Endothelial cell (in vitro differentiated cells): ENCODE results near the gene CHST11. TPM values are rescaled to one million over a fixed set of nuclear protein-coding genes. Genes with fewer than 3 reads are reported as not detected.
A peak's percentile ranks its signal among the peaks of the same experiment; 100 is the strongest.

ENCODE experiments used
- DNase-seq: peaks from one replicate; pipeline ENCODE4 v3.0.0; 2021; ENCODE audit warnings: low spot score
- H3K27ac Mint-ChIP-seq: one replicate; pipeline ENCODE4 v1.8.0; 2021; ENCODE audit warnings: mixed read lengths, inconsistent platforms; ENCODE audit not compliant: unreplicated experiment
- H3K27me3 Mint-ChIP-seq: one replicate; pipeline ENCODE4 v1.8.0; 2021; ENCODE audit warnings: mild to moderate bottlenecking, moderate library complexity, mixed read lengths, inconsistent platforms; ENCODE audit not compliant: unreplicated experiment
- H3K36me3 Mint-ChIP-seq: one replicate; pipeline ENCODE4 v1.8.0; 2021; ENCODE audit warnings: mild to moderate bottlenecking, low read depth, mixed read lengths, inconsistent platforms; ENCODE audit not compliant: unreplicated experiment
- H3K4me1 Mint-ChIP-seq: one replicate; pipeline ENCODE4 v1.8.0; 2021; ENCODE audit warnings: mild to moderate bottlenecking, mixed read lengths, inconsistent platforms; ENCODE audit not compliant: unreplicated experiment
- H3K4me3 Mint-ChIP-seq: one replicate; pipeline ENCODE4 v1.8.0; 2021; ENCODE audit warnings: mild to moderate bottlenecking, mixed read lengths, inconsistent platforms; ENCODE audit not compliant: unreplicated experiment
- H3K9me3 Mint-ChIP-seq: one replicate; pipeline ENCODE4 v1.8.0; 2021; ENCODE audit warnings: mixed read lengths, inconsistent platforms; ENCODE audit not compliant: unreplicated experiment
- CTCF ChIP-seq: fragments of 200-600 bp; sonication (generic); IDR thresholded peaks from one replicate; pipeline ENCODE4 v1.5.0; 2021; ENCODE audit warnings: antibody characterized with exemption; ENCODE audit not compliant: unreplicated experiment
- long read RNA-seq: library from polyadenylated mRNA; unstranded; transcript quantifications from one replicate; pipeline ENCODE4 v2.0.0, GENCODE V29; 2020; ENCODE audit not compliant: unreplicated experiment
- total RNA-seq: library from RNA; stranded (reverse); fragmentation: NEBNext Ultra II Directional; extraction: Animal tissue kit (Norgen Biotek cat#: 25700); gene quantifications from one replicate; pipeline ENCODE4 v1.2.1, GENCODE V29; 2021; ENCODE audit not compliant: unreplicated experiment

Gene CHST11
- 11.8 TPM for total RNA-seq
- long read RNA-seq, full-length matches to known transcripts: 2 of 2 reads
- long read RNA-seq, partial matches to known transcripts: 0 of 2 reads
- long read RNA-seq, other reads (novel, unspliced or antisense): 0 of 2 reads

GRCh38 chr12:104456417-104456949, at the start of gene CHST11:
Gene CHST11 (plus strand): TSS chr12:104456948.
- Mint-ChIP-seq H3K27me3 (peaks cover 4% of the 10 kb centered on the region), H3K27ac (peak within 1 kb of the TSS; percentile 81), H3K4me3 (peak within 1 kb of the TSS; percentile 96), H3K4me1 (peaks cover 9% of the 10 kb centered on the region), H3K36me3 (peaks cover 3% of the 10 kb centered on the region), H3K9me3 (no peaks in the 10 kb centered on the region)
- DNase-seq: peak; percentile 90
- TF ChIP-seq CTCF: no peak

- DNase-seq: no peak
- Mint-ChIP-seq H3K27ac (no peak overlapping the region), H3K4me3 (no peak overlapping the region), H3K27me3 (peaks cover under 1% of the 10 kb centered on the region), H3K9me3 (peaks cover 9% of the 10 kb centered on the region), H3K4me1 (no peaks in the 10 kb centered on the region), H3K36me3 (peaks cover 5% of the 10 kb centered on the region)
- no peak for TF ChIP-seq CTCF
Observed at GRCh38 chr12:104407438-104407837, 49.3 kb upstream of the CHST11 start.

- DNase-seq: no peak
- peaks cover 9% of the 10 kb centered on the region for H3K9me3 Mint-ChIP-seq
- H3K27me3 Mint-ChIP-seq: peaks cover 5% of the 10 kb centered on the region
- peaks cover under 1% of the 10 kb centered on the region for H3K36me3 Mint-ChIP-seq
- H3K27ac Mint-ChIP-seq: no peak overlapping the region
- TF ChIP-seq CTCF: no peak
- H3K4me3 Mint-ChIP-seq: no peak overlapping the region
- no peaks in the 10 kb centered on the region for H3K4me1 Mint-ChIP-seq
Observed at GRCh38 chr12:104407922-104408321, 48.8 kb upstream of the CHST11 start.

GRCh38 chr12:104410326-104410725, 46.4 kb upstream of the CHST11 start:
- no peaks in the 10 kb centered on the region for H3K36me3 Mint-ChIP-seq
- no peak for DNase-seq
- no peak overlapping the region for H3K4me3 Mint-ChIP-seq
- H3K4me1 Mint-ChIP-seq: no peaks in the 10 kb centered on the region
- TF ChIP-seq CTCF: no peak
- peaks cover 9% of the 10 kb centered on the region for H3K9me3 Mint-ChIP-seq
- H3K27ac Mint-ChIP-seq: no peak overlapping the region
- peaks cover 5% of the 10 kb centered on the region for H3K27me3 Mint-ChIP-seq

- H3K27ac Mint-ChIP-seq: no peak overlapping the region
- H3K9me3 Mint-ChIP-seq: peaks cover 9% of the 10 kb centered on the region
- no peaks in the 10 kb centered on the region for H3K4me1 Mint-ChIP-seq
- DNase-seq: no peak
- H3K27me3 Mint-ChIP-seq: peaks cover 5% of the 10 kb centered on the region
- H3K36me3 Mint-ChIP-seq: no peaks in the 10 kb centered on the region
- TF ChIP-seq CTCF: no peak
- H3K4me3 Mint-ChIP-seq: no peak overlapping the region
Observed at GRCh38 chr12:104410786-104411185, 46.0 kb upstream of the CHST11 start.
